ENCODE data around the gene TBCCD1.

TBCCD1 gene

GRCh38 chr3:186567072-186567921 lies at the start of gene TBCCD1:
TBCCD1 (minus strand) TSS chr3:186567339; CDS start chr3:186564329, 3,010 bp downstream.
- peak; percentile 88 to 90 (median 90) for DNase-seq (ENCODE audit: low read depth in 3 of 3)

GRCh38 chr3:186616299-186616617 lies 49.1 kb upstream of the TBCCD1 start:
- no peak for DNase-seq (ENCODE audit: low read depth in 3 of 3)

GRCh38 chr3:186614597-186615483 lies 47.7 kb upstream of the TBCCD1 start:
- DNase-seq (ENCODE audit: low read depth in 3 of 3): peak; percentile 51 to 65 (median 64)

GRCh38 chr3:186614266-186614596 lies 47.1 kb upstream of the TBCCD1 start:
- no peak for DNase-seq (ENCODE audit: low read depth in 3 of 3)

GRCh38 chr3:186613637-186614265 lies 46.6 kb upstream of the TBCCD1 start:
- no peak for DNase-seq (ENCODE audit: low read depth in 3 of 3)

GRCh38 chr3:186612721-186613636 lies 45.8 kb upstream of the TBCCD1 start, which contains the start of gene AHSG:
AHSG (plus strand) TSS chr3:186613060; CDS start chr3:186613142, 82 bp downstream.
- no peak for DNase-seq (ENCODE audit: low read depth in 3 of 3)

GRCh38 chr3:186612065-186612464 lies 44.9 kb upstream of the TBCCD1 start:
- no peak for DNase-seq (ENCODE audit: low read depth in 3 of 3)

- no peak for DNase-seq (ENCODE audit: low read depth in 3 of 3)
Observed at GRCh38 chr3:186609247-186609868, 42.2 kb upstream of the TBCCD1 start.

GRCh38 chr3:186608624-186609215 lies 41.6 kb upstream of the TBCCD1 start:
- DNase-seq (ENCODE audit: low read depth in 3 of 3): no peak

GRCh38 chr3:186605561-186606545 lies 38.7 kb upstream of the TBCCD1 start:
- no peak for DNase-seq (ENCODE audit: low read depth in 3 of 3)

GRCh38 chr3:186605078-186605477 lies 37.9 kb upstream of the TBCCD1 start:
- DNase-seq (ENCODE audit: low read depth in 3 of 3): no peak

- DNase-seq (ENCODE audit: low read depth in 3 of 3): no peak
Observed at GRCh38 chr3:186603159-186603558, 36.0 kb upstream of the TBCCD1 start.

GRCh38 chr3:186600896-186601295 lies 33.8 kb upstream of the TBCCD1 start:
- no peak for DNase-seq (ENCODE audit: low read depth in 3 of 3)

GRCh38 chr3:186599785-186600166 lies 32.6 kb upstream of the TBCCD1 start:
- DNase-seq (ENCODE audit: low read depth in 3 of 3): no peak

- DNase-seq (ENCODE audit: low read depth in 3 of 3): no peak
Observed at GRCh38 chr3:186599142-186599784, 32.1 kb upstream of the TBCCD1 start.

GRCh38 chr3:186598794-186599141 lies 31.6 kb upstream of the TBCCD1 start:
- no peak for DNase-seq (ENCODE audit: low read depth in 3 of 3)

- no peak for DNase-seq (ENCODE audit: low read depth in 3 of 3)
Observed at GRCh38 chr3:186598108-186598784, 31.1 kb upstream of the TBCCD1 start.
